Neural cell (in vitro differentiated cells): ENCODE results near the gene SLC26A2.

Experiments used
- EP300 ChIP-seq: fragments of 450-650 bp; conservative IDR thresholded peaks from 2 replicates; pipeline ENCODE4 v1.6.1; 2014; ENCODE audit warnings: antibody characterized with exemption, mild to moderate bottlenecking, moderate library complexity; ENCODE audit not compliant: poor library complexity, severe bottlenecking
- EZH2 ChIP-seq: fragments of 200-600, 300-800 bp; shearing (Covaris generic), sonication (generic); IDR thresholded peaks from 2 replicates; pipeline ENCODE4 v1.6.1; 2014; ENCODE audit warnings: antibody characterized with exemption, low read length, borderline replicate concordance, mild to moderate bottlenecking; ENCODE audit not compliant: insufficient read depth, poor library complexity, severe bottlenecking
- MXI1 ChIP-seq: fragments of 450-650 bp; conservative IDR thresholded peaks from 2 replicates; pipeline ENCODE4 v1.6.1; 2014; ENCODE audit warnings: antibody characterized with exemption, mild to moderate bottlenecking; ENCODE audit not compliant: poor library complexity, severe bottlenecking
- POLR2AphosphoS5 ChIP-seq: IDR thresholded peaks from 2 replicates; pipeline ENCODE4 v1.6.1; 2012
- SMC3 ChIP-seq: fragments of 450-650 bp; conservative IDR thresholded peaks from 2 replicates; pipeline ENCODE4 v1.6.1; 2014; ENCODE audit warnings: antibody characterized with exemption, mild to moderate bottlenecking, moderate library complexity; ENCODE audit not compliant: poor library complexity
- TF ChIP-seq, protein P1 (sequence below): fragments of 450-650 bp; IDR thresholded peaks from 2 replicates; pipeline ENCODE4 v1.5.1; 2014; ENCODE audit warnings: antibody characterized with exemption, mild to moderate bottlenecking, moderate library complexity; ENCODE audit not compliant: poor library complexity, severe bottlenecking

DNA sequence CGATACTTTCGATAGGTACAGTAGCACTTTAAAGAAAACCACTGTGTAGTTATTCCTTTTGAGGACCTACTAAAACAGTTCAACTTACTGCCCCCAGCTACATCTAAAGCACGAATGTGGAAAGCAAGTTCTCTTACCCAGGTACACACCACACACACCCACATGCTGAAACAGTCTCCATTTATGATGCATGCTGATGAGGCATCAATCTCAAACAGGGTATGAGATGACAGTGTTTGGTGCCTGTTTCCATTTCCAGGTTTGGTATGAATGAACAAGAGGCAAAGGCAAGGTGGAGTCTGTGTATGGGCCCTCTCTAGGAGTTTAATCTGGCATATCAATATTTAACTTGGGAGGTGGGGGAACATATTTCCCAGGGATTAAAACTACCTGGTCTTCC lies 53.9 kb downstream of the SLC26A2 start:
- TF ChIP-seq EP300 (no peak), POLR2AphosphoS5 (no peak), EZH2 (no peak), MXI1 (no peak), SMC3 (no peak)
- TF ChIP-seq, protein P1, sequence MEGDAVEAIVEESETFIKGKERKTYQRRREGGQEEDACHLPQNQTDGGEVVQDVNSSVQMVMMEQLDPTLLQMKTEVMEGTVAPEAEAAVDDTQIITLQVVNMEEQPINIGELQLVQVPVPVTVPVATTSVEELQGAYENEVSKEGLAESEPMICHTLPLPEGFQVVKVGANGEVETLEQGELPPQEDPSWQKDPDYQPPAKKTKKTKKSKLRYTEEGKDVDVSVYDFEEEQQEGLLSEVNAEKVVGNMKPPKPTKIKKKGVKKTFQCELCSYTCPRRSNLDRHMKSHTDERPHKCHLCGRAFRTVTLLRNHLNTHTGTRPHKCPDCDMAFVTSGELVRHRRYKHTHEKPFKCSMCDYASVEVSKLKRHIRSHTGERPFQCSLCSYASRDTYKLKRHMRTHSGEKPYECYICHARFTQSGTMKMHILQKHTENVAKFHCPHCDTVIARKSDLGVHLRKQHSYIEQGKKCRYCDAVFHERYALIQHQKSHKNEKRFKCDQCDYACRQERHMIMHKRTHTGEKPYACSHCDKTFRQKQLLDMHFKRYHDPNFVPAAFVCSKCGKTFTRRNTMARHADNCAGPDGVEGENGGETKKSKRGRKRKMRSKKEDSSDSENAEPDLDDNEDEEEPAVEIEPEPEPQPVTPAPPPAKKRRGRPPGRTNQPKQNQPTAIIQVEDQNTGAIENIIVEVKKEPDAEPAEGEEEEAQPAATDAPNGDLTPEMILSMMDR, result no peak
